ENCODE data around the gene TBL3.

The TBL3 gene

GRCh38 chr16:2009791-2010510 is 38.1 kb downstream of the TBL3 start, which contains the start of gene ZNF598 (continued):
- TF ChIP-seq ZNF510 (tag by site-specific recombination; IDR thresholded peaks at IDR 0.05; ENCODE audit: insufficient replicate concordance), result no peak
- no peak for TF ChIP-seq ZNF211 (tag by site-specific recombination; IDR thresholded peaks at IDR 0.05; ENCODE audit: low read depth)
- TF ChIP-seq OVOL3 (tag by site-specific recombination; IDR thresholded peaks at IDR 0.05), result peak; percentile 62; the same call in 1 of the 2 replicates
- TF ChIP-seq ZNF830 (tag by site-specific recombination; IDR thresholded peaks at IDR 0.05; ENCODE audit: low read depth), result no peak
- TF ChIP-seq ZNF548 (tag by site-specific recombination; IDR thresholded peaks at IDR 0.05), result no peak
- TF ChIP-seq ZBTB26 (tag by site-specific recombination; optimal IDR thresholded peaks at IDR 0.05), result peak; percentile 85
- no peak for TF ChIP-seq ZNF19 (tag by site-specific recombination; IDR thresholded peaks at IDR 0.05; ENCODE audit: low read depth)
- TF ChIP-seq WT1 (tag by site-specific recombination; IDR thresholded peaks at IDR 0.05), result no peak; the same call in 1 of the 2 replicates
- peak; percentile 74; the same call in 1 of the 2 replicates for TF ChIP-seq ZNF24 (tag by site-specific recombination; IDR thresholded peaks at IDR 0.05)
- TF ChIP-seq ZNF169 (tag by site-specific recombination; IDR thresholded peaks at IDR 0.05), result no peak
- peak; percentile 57; the same call in 1 of the 2 replicates for TF ChIP-seq KLF10 (tag by site-specific recombination; IDR thresholded peaks at IDR 0.05)
- TF ChIP-seq ZNF704 (tag by site-specific recombination; IDR thresholded peaks at IDR 0.05), result no peak
- no peak for TF ChIP-seq PBX3 (CRISPR knock-in tag; IDR thresholded peaks at IDR 0.05)
- peak; percentile 93 for TF ChIP-seq ZSCAN30 (tag by site-specific recombination; IDR thresholded peaks at IDR 0.05)
- no peak for TF ChIP-seq MYNN (tag by site-specific recombination; IDR thresholded peaks at IDR 0.05; ENCODE audit: borderline replicate concordance)
- peak; percentile 78 for TF ChIP-seq KLF8 (tag by site-specific recombination; IDR thresholded peaks at IDR 0.05)
- TF ChIP-seq ZNF792 (tag by site-specific recombination; IDR thresholded peaks at IDR 0.05), result no peak
- no peak for TF ChIP-seq ZNF777 (tag by site-specific recombination; IDR thresholded peaks at IDR 0.05; ENCODE audit: borderline replicate concordance)
- no peak for TF ChIP-seq ZNF621 (tag by site-specific recombination; IDR thresholded peaks at IDR 0.05)
- TF ChIP-seq GLI2 (tag by site-specific recombination; IDR thresholded peaks at IDR 0.05; ENCODE audit: borderline replicate concordance, low read depth), result no peak
- TF ChIP-seq ZNF433 (tag by site-specific recombination; IDR thresholded peaks at IDR 0.05; ENCODE audit: low read depth), result no peak
- no peak for TF ChIP-seq BCL11A (tag by site-specific recombination; IDR thresholded peaks at IDR 0.05; ENCODE audit: low read depth)
- peak; percentile 14; the same call in 1 of the 2 replicates for TF ChIP-seq MZF1 (tag by site-specific recombination; IDR thresholded peaks at IDR 0.05; ENCODE audit: borderline replicate concordance)
- TF ChIP-seq ZNF596 (tag by site-specific recombination; IDR thresholded peaks at IDR 0.05), result no peak
- TF ChIP-seq ZNF544 (tag by site-specific recombination; IDR thresholded peaks at IDR 0.05), result no peak
- TF ChIP-seq ZNF518A (tag by site-specific recombination; conservative IDR thresholded peaks at IDR 0.05; ENCODE audit: low read depth), result peak; percentile 72
- TF ChIP-seq ZNF354C (tag by site-specific recombination; IDR thresholded peaks at IDR 0.05; ENCODE audit: borderline replicate concordance, low read depth), result no peak
- TF ChIP-seq ZNF10 (tag by site-specific recombination; IDR thresholded peaks at IDR 0.05), result no peak
- TF ChIP-seq MEIS1 (CRISPR knock-in tag; IDR thresholded peaks at IDR 0.05; ENCODE audit: borderline replicate concordance), result no peak
- peak; percentile 76; the same call in 1 of the 2 replicates for TF ChIP-seq ZNF580 (tag by site-specific recombination; IDR thresholded peaks at IDR 0.05)
- no peak for TF ChIP-seq ZNF585B (tag by site-specific recombination; IDR thresholded peaks at IDR 0.05)
- no peak for TF ChIP-seq GLI4 (tag by site-specific recombination; IDR thresholded peaks at IDR 0.05)
- peak; percentile 62 for TF ChIP-seq SP3 (tag by site-specific recombination; IDR thresholded peaks at IDR 0.05)

Data from HEK293 (cell line).